H1 (cell line): Measurements from ENCODE around the gene TRAPPC2.

ENCODE experiments used
- ATF3 ChIP-seq: IDR thresholded peaks from 2 replicates; pipeline ENCODE4 v1.6.1; 2011; ENCODE audit warnings: low read depth, mild to moderate bottlenecking, low read length; ENCODE audit not compliant: insufficient read depth
- BCL11A ChIP-seq, 2 experiments: IDR thresholded peaks; one replicate each; pipeline ENCODE4 v1.6.1; 2011; ENCODE audit warnings: low read depth in 2 of 2, low read length in 2 of 2, mild to moderate bottlenecking in 2 of 2
- EP300 ChIP-seq, 2 experiments: IDR thresholded peaks; 1 replicate in 1 of 2; 2 replicates in 1 of 2; pipeline ENCODE4 v1.6.1; 2011 to 2012; ENCODE audit warnings: low read depth in 2 of 2, low read length in 2 of 2, mild to moderate bottlenecking in 2 of 2, borderline replicate concordance in 1 of 2, inconsistent platforms in 1 of 2, moderate library complexity in 1 of 2
- EZH2 ChIP-seq: fragments of 200-600 bp; sonication (generic); IDR thresholded peaks from 2 replicates; pipeline ENCODE4 v1.7.1; 2012; ENCODE audit warnings: low read depth, mild to moderate bottlenecking, moderate library complexity, low read length, inconsistent platforms; ENCODE audit not compliant: severe bottlenecking
- GTF2F1 ChIP-seq: IDR thresholded peaks from 2 replicates; pipeline ENCODE4 v1.6.1; 2012; ENCODE audit warnings: low read depth, low read length, improper control_type of control experiment, borderline replicate concordance
- HDAC2 ChIP-seq, 2 experiments: fragments of 300-600 bp in 1 of 2; sonication (generic) in 1 of 2; IDR thresholded peaks; 2 replicates each; pipeline ENCODE4 v1.6.1; 2011 to 2012; ENCODE audit warnings: low read depth in 2 of 2, low read length in 2 of 2, mild to moderate bottlenecking in 2 of 2, moderate library complexity in 2 of 2, borderline replicate concordance in 1 of 2, inconsistent platforms in 1 of 2
- KDM1A ChIP-seq: fragments of 200-600, 300-600 bp; sonication (generic); IDR thresholded peaks from 2 replicates; pipeline ENCODE4 v1.7.1; 2016; ENCODE audit warnings: mild to moderate bottlenecking, low read length, borderline replicate concordance
- TF ChIP-seq, protein P1 (sequence below): IDR thresholded peaks from 2 replicates; pipeline ENCODE4 v1.6.1; 2011; ENCODE audit warnings: low read length, improper control_type of control experiment
- TF ChIP-seq, protein P2 (sequence below), 3 experiments: IDR thresholded peaks; 1 replicate in 2 of 3; 2 replicates in 1 of 3; pipeline versions ENCODE4 v1.5.1 to v1.6.1; 2011; ENCODE audit warnings: low read length in 3 of 3, mild to moderate bottlenecking in 3 of 3, inconsistent platforms in 2 of 3, low read depth in 1 of 3, moderate library complexity in 1 of 3; ENCODE audit not compliant: insufficient read depth in 1 of 3; ENCODE audit errors: control extremely low read depth in 1 of 3
- TF ChIP-seq, protein P3 (sequence below): IDR thresholded peaks from 2 replicates; pipeline ENCODE4 v1.6.1; 2012; ENCODE audit warnings: inconsistent platforms

DNA sequence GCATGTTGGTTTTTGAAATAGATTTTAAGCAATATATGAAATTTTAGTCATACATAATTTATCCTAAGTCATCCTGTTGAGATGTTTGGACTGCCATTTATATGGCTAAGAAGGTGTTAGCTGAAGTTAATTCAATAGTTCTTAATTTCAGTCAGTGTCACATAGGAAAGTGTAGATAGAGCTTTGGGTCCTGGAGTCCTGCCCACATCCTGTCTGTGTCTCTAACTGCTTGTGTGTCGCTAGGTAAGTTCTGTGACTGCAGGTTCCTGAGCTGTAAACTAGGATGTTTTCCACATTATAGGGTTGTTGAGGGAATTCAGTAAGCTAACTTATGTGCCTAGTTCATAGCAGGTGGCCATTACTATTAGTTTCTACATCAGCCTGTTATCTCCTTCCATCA, 20.8 kb upstream of the TRAPPC2 start:
- TF ChIP-seq, protein P1, sequence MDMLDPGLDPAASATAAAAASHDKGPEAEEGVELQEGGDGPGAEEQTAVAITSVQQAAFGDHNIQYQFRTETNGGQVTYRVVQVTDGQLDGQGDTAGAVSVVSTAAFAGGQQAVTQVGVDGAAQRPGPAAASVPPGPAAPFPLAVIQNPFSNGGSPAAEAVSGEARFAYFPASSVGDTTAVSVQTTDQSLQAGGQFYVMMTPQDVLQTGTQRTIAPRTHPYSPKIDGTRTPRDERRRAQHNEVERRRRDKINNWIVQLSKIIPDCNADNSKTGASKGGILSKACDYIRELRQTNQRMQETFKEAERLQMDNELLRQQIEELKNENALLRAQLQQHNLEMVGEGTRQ, result no peak
- no peak for TF ChIP-seq EZH2
- no peak for TF ChIP-seq GTF2F1
- TF ChIP-seq, protein P2, sequence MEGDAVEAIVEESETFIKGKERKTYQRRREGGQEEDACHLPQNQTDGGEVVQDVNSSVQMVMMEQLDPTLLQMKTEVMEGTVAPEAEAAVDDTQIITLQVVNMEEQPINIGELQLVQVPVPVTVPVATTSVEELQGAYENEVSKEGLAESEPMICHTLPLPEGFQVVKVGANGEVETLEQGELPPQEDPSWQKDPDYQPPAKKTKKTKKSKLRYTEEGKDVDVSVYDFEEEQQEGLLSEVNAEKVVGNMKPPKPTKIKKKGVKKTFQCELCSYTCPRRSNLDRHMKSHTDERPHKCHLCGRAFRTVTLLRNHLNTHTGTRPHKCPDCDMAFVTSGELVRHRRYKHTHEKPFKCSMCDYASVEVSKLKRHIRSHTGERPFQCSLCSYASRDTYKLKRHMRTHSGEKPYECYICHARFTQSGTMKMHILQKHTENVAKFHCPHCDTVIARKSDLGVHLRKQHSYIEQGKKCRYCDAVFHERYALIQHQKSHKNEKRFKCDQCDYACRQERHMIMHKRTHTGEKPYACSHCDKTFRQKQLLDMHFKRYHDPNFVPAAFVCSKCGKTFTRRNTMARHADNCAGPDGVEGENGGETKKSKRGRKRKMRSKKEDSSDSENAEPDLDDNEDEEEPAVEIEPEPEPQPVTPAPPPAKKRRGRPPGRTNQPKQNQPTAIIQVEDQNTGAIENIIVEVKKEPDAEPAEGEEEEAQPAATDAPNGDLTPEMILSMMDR (IDR thresholded peaks at IDR 0.05; ENCODE audit: control extremely low read depth in 1 of 3, insufficient read depth in 1 of 3, low read depth in 1 of 3, low read length in 3 of 3), result no peak
- no peak for TF ChIP-seq HDAC2 (IDR thresholded peaks at IDR 0.05; ENCODE audit: borderline replicate concordance in 1 of 2, low read depth in 2 of 2, low read length in 2 of 2)
- no peak for TF ChIP-seq KDM1A
- TF ChIP-seq, protein P3, sequence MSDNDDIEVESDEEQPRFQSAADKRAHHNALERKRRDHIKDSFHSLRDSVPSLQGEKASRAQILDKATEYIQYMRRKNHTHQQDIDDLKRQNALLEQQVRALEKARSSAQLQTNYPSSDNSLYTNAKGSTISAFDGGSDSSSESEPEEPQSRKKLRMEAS, result no peak
- TF ChIP-seq EP300 (IDR thresholded peaks at IDR 0.05; ENCODE audit: borderline replicate concordance in 1 of 2, low read depth in 2 of 2, low read length in 2 of 2), result no peak
- TF ChIP-seq ATF3, result no peak
- TF ChIP-seq BCL11A (IDR thresholded peaks at IDR 0.05; ENCODE audit: low read depth in 2 of 2, low read length in 2 of 2), result no peak
